OCI-LY7 (cell line): ENCODE measurements around the gene MVB12B. TPM values are rescaled to one million over a fixed set of nuclear protein-coding genes. Genes with fewer than 3 reads are reported as not detected.

ENCODE experiments used
- BruUV-seq: library from RNA; stranded (reverse); fragments of 400-500 nt; replicated peaks from 2 replicates; lab custom pipeline; 2021; lab: Mats Ljungman, UMichigan
- CTCF ChIA-PET: fragments of 300-600 bp; sonication (Branson Sonifier 250); formaldehyde crosslinking; loops from one replicate; lab custom pipeline; 2022; ENCODE audit warnings: antibody characterized with exemption; ENCODE audit not compliant: unreplicated experiment; lab: Charles Lee
- POLR2A ChIA-PET: fragments of 300-600 bp; sonication (Branson Sonifier 250); formaldehyde crosslinking; loops from one replicate; lab custom pipeline; 2022; ENCODE audit warnings: antibody characterized with exemption; lab: Charles Lee
- DNase-seq: peaks from one replicate; pipeline ENCODE4 v3.0.0-alpha.2; 2015; ENCODE audit warnings: low spot score
- H2AFZ ChIP-seq: fragments of 200-600 bp; sonication (generic), shearing (Covaris generic); 2 replicates; pipeline ENCODE4 v1.6.1; 2014; ENCODE audit warnings: mild to moderate bottlenecking, antibody characterized with exemption, low read length, moderate library complexity
- H3K27ac ChIP-seq: fragments of 200-600 bp; sonication (generic); 2 replicates; pipeline ENCODE4 v1.5.1; 2014; ENCODE audit warnings: mixed run types, low read depth, mild to moderate bottlenecking, moderate library complexity, low read length, inconsistent platforms; ENCODE audit not compliant: poor library complexity, severe bottlenecking
- H3K36me3 ChIP-seq: fragments of 200-600 bp; sonication (generic); 2 replicates; pipeline ENCODE4 v1.6.1; 2014; ENCODE audit warnings: mild to moderate bottlenecking, antibody characterized with exemption, low read length, moderate library complexity, mixed read lengths; ENCODE audit not compliant: insufficient read depth
- H3K4me1 ChIP-seq: fragments of 200-600 bp; sonication (generic); 2 replicates; pipeline ENCODE4 v1.5.1; 2014; ENCODE audit warnings: mild to moderate bottlenecking, low read length; ENCODE audit not compliant: insufficient read depth, poor library complexity, severe bottlenecking
- H3K4me2 ChIP-seq: fragments of 200-600 bp; sonication (generic); 2 replicates; pipeline ENCODE4 v1.6.1; 2014; ENCODE audit warnings: mild to moderate bottlenecking, low read length
- H3K4me3 ChIP-seq: fragments of 200-600 bp; sonication (generic); 2 replicates; pipeline ENCODE4 v1.5.1; 2014; ENCODE audit warnings: mild to moderate bottlenecking, low read depth, low read length; ENCODE audit not compliant: poor library complexity, severe bottlenecking
- H3K79me2 ChIP-seq: fragments of 200-600 bp; sonication (generic); 2 replicates; pipeline ENCODE4 v1.6.1; 2016; ENCODE audit warnings: low read depth, mild to moderate bottlenecking, low read length, moderate library complexity, mixed read lengths; ENCODE audit not compliant: insufficient read depth
- H3K9me2 ChIP-seq: fragments of 200-600 bp; sonication (generic); 2 replicates; pipeline ENCODE4 v1.6.1; 2016; ENCODE audit warnings: mild to moderate bottlenecking, low read length, mixed read lengths; ENCODE audit not compliant: insufficient read depth
- H3K9me3 ChIP-seq: fragments of 200-600 bp; sonication (generic); 2 replicates; pipeline ENCODE4 v1.6.1; 2014; ENCODE audit warnings: mild to moderate bottlenecking, mixed run types, low read length, mixed read lengths
- H4K20me1 ChIP-seq: fragments of 200-600 bp; sonication (generic); 2 replicates; pipeline ENCODE4 v1.6.1; 2014; ENCODE audit warnings: mild to moderate bottlenecking, antibody characterized with exemption, low read length, moderate library complexity, mixed read lengths; ENCODE audit not compliant: insufficient read depth
- EZH2phosphoT487 ChIP-seq: fragments of 200-600 bp; sonication (generic); IDR thresholded peaks from 2 replicates; pipeline ENCODE4 v1.6.1; 2018; ENCODE audit warnings: low read depth, borderline replicate concordance, mild to moderate bottlenecking, mixed run types, antibody characterized with exemption, low read length, moderate library complexity, mixed read lengths
- intact Hi-C: fragments of 100-400 bp; cut with micrococcal nuclease; formaldehyde crosslinking; loops from one replicate; pipeline ENCODE4 v1.10.0; 2022; ENCODE audit not compliant: unreplicated experiment
- total RNA-seq, 2 experiments: library from RNA; depleted of rRNA in 1 of 2; stranded (reverse); fragments of >200 nt in 1 of 2; shearing (Covaris generic) in 1 of 2; gene quantifications; 2 replicates each; pipeline ENCODE4 v1.2.3, GENCODE V29; 2014 to 2022
- TF ChIP-seq, protein P1 (sequence below): fragments of 200-600 bp; sonication (generic); conservative IDR thresholded peaks from 2 replicates; pipeline ENCODE4 v1.5.1; 2014; ENCODE audit warnings: mild to moderate bottlenecking, antibody characterized with exemption, low read length, moderate library complexity, mixed read lengths

MVB12B gene
- total RNA-seq, 2 experiments from 2014 or later = 1.3 TPM; not detected in 1

DNA sequence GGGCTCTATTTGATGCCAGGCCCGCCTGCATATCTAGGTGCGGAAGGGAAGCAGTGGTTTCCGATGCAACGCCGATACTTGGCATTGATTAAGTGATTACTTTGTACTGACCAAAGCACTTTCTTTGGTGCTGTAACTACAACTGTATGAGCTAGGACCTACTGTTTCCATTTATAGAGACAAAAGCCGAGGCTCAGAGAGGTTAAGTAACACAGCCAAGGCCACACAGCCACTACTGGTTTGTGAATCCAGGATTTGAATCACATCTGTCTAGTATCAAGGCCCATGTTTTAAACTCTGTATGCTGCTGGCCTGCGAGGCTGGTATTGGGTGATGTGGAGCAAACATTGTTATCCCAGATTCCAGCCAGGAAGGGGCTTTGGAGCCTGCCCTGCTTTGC, 41.4 kb downstream of the MVB12B start:
- no peak for DNase-seq
- POLR2A ChIA-PET = no interaction called here
- intact Hi-C loops = no loop called here
- no peaks in the 10 kb centered on the region for H3K79me2 ChIP-seq
- H3K4me3 ChIP-seq = no peak overlapping the region
- no TSS peak for BruUV-seq
- H3K36me3 ChIP-seq = no peaks in the 10 kb centered on the region
- no peaks in the 10 kb centered on the region for H3K9me2 ChIP-seq
- no peak overlapping the region for H3K4me2 ChIP-seq
- H4K20me1 ChIP-seq = no peaks in the 10 kb centered on the region
- H3K4me1 ChIP-seq = no peaks in the 10 kb centered on the region
- TF ChIP-seq, protein P1, sequence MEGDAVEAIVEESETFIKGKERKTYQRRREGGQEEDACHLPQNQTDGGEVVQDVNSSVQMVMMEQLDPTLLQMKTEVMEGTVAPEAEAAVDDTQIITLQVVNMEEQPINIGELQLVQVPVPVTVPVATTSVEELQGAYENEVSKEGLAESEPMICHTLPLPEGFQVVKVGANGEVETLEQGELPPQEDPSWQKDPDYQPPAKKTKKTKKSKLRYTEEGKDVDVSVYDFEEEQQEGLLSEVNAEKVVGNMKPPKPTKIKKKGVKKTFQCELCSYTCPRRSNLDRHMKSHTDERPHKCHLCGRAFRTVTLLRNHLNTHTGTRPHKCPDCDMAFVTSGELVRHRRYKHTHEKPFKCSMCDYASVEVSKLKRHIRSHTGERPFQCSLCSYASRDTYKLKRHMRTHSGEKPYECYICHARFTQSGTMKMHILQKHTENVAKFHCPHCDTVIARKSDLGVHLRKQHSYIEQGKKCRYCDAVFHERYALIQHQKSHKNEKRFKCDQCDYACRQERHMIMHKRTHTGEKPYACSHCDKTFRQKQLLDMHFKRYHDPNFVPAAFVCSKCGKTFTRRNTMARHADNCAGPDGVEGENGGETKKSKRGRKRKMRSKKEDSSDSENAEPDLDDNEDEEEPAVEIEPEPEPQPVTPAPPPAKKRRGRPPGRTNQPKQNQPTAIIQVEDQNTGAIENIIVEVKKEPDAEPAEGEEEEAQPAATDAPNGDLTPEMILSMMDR = no peak
- TF ChIP-seq EZH2phosphoT487 = no peak
- no peak overlapping the region for H2AFZ ChIP-seq
- CTCF ChIA-PET = no interaction called here
- H3K9me3 ChIP-seq = no peaks in the 10 kb centered on the region
- H3K27ac ChIP-seq = no peak overlapping the region

DNA sequence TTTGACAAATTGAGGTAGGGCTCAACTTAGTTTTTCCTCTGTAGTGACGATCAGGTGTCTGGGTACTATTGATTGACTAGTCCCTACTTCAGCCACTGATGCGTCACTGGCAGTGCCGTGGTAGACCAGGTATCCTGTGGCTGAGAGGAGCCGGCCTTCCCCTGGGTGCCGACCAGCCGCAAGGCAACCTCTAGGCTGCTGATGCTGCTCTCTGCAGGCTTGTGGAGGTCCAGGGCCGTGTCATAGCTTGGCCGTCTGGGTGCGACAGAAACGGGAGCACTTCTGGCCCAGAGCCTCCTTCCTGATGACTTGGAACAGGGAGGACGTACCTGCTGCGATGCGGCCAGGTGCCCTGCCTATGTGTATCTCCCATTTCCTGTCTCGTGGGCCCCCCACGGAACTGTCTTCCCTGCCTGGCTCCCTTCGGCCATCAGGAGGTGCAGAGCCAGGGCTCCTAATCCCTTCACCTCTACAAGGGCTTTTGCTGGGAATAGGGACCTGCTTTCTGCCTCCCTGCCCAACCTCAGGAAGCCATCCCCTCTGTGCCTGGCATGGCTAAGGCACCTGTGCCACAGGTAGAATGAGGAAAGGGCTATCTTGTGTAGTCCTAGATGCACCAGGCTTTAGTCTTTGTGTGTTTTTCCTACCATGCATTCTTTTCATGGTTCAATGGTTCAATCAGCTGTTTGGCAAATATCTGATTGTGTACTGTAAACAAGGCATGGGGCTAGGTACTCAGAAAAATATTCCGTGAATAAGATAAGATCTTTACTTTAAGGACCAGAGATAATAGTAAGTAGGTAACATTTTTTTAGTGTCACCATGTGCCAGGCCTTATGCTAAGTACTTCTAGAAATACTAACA, 44.6 kb downstream of the MVB12B start:
- Histone ChIP-seq H2AFZ (no peak overlapping the region), H3K4me1 (no peaks in the 10 kb centered on the region), H3K36me3 (no peaks in the 10 kb centered on the region), H3K9me3 (no peaks in the 10 kb centered on the region), H3K27ac (no peak overlapping the region), H3K79me2 (no peaks in the 10 kb centered on the region), H4K20me1 (no peaks in the 10 kb centered on the region), H3K9me2 (no peaks in the 10 kb centered on the region), H3K4me3 (no peak overlapping the region), H3K4me2 (no peak overlapping the region)
- POLR2A ChIA-PET = no interaction called here
- TF ChIP-seq EZH2phosphoT487 = no peak
- TF ChIP-seq, protein P1 = no peak
- CTCF ChIA-PET = no interaction called here
- intact Hi-C loops = no loop called here
- DNase-seq = no peak
- no TSS peak for BruUV-seq

DNA sequence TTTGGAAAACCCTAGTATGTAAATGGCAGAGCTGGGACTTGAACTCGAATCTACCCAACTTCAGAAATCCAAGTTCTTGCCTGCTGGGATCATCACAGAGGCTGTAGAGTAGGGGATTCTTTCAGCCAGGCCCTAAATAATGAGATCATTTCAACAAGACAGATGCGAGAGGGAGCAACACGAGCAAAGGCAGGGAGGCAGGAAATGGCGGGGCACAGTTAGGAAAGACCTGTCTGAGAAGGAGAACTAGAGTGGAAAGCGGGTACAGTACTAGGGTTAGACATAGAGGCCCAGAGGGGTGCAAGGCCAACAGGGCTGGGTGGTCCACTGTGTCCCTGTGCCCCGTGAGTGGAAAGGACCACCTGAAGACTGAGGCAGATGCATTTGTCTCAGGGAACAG, 46.1 kb downstream of the MVB12B start:
- TF ChIP-seq EZH2phosphoT487 = no peak
- TF ChIP-seq, protein P1 = no peak
- POLR2A ChIA-PET = no interaction called here
- no peak overlapping the region for H2AFZ ChIP-seq
- no peaks in the 10 kb centered on the region for H3K9me3 ChIP-seq
- CTCF ChIA-PET = no interaction called here
- BruUV-seq = no TSS peak
- no peak overlapping the region for H3K4me2 ChIP-seq
- H3K4me1 ChIP-seq = no peaks in the 10 kb centered on the region
- H3K36me3 ChIP-seq = no peaks in the 10 kb centered on the region
- no peak overlapping the region for H3K4me3 ChIP-seq
- H3K27ac ChIP-seq = no peak overlapping the region
- intact Hi-C loops = no loop called here
- H4K20me1 ChIP-seq = no peaks in the 10 kb centered on the region
- DNase-seq = no peak
- H3K9me2 ChIP-seq = no peaks in the 10 kb centered on the region
- no peaks in the 10 kb centered on the region for H3K79me2 ChIP-seq
